Fibroblast of lung (primary cell): ENCODE results near the gene HSFY2. TPM values are rescaled to one million over a fixed set of nuclear protein-coding genes. Genes with fewer than 3 reads are reported as not detected.
"Not testable (repeated sequence)": the region's sequence is repeated elsewhere in the genome, so short reads cannot be mapped to it uniquely, and the experiment has no call there.

Experiments used
- DNase-seq, 2 donors: peaks; one replicate each; pipeline versions ENCODE4 v3.0.0 to v3.0.0-alpha.2; 2010; ENCODE audit warnings: low read depth in 2 of 2
- H2AFZ ChIP-seq: 2 replicates; pipeline ENCODE4 v1.5.1; 2012; ENCODE audit warnings: low read length, control low read depth, inconsistent platforms
- H3K27ac ChIP-seq: 2 replicates; pipeline ENCODE4 v1.5.1; 2011; ENCODE audit warnings: low read length, control low read depth; ENCODE audit not compliant: insufficient read depth
- H3K27me3 ChIP-seq: 2 replicates; pipeline ENCODE4 v1.5.1; 2011; ENCODE audit warnings: mild to moderate bottlenecking, low read length; ENCODE audit not compliant: control insufficient read depth, insufficient read depth
- H3K36me3 ChIP-seq: 2 replicates; pipeline ENCODE4 v1.5.1; 2011; ENCODE audit warnings: low read length; ENCODE audit not compliant: control insufficient read depth, insufficient read depth
- H3K4me1 ChIP-seq: 2 replicates; pipeline ENCODE4 v1.5.1; 2011; ENCODE audit warnings: low read length; ENCODE audit not compliant: control insufficient read depth, insufficient read depth; ENCODE audit errors: extremely low read depth
- H3K4me2 ChIP-seq: 2 replicates; pipeline ENCODE4 v1.5.1; 2011; ENCODE audit warnings: low read length, control low read depth; ENCODE audit not compliant: insufficient read depth; ENCODE audit errors: extremely low read depth
- H3K4me3 ChIP-seq, 4 experiments: fragments of 200-600 bp in 1 of 4; sonication (generic) in 1 of 4; replicated peaks in 1 of 4; 2 replicates each; pipeline ENCODE4 v1.5.1; 2011 to 2016; ENCODE audit warnings: low read length in 4 of 4, low read depth in 3 of 4, mild to moderate bottlenecking in 3 of 4, control low read depth in 2 of 4, inconsistent platforms in 1 of 4, mixed read lengths in 1 of 4; ENCODE audit not compliant: insufficient read depth in 1 of 4; ENCODE audit errors: control extremely low read depth in 1 of 4
- H3K79me2 ChIP-seq: 2 replicates; pipeline ENCODE4 v1.5.1; 2012; ENCODE audit warnings: mild to moderate bottlenecking, low read length, inconsistent platforms; ENCODE audit not compliant: control insufficient read depth, insufficient read depth
- H3K9ac ChIP-seq: 2 replicates; pipeline ENCODE4 v1.5.1; 2011; ENCODE audit warnings: mild to moderate bottlenecking, low read length, control low read depth; ENCODE audit not compliant: insufficient read depth
- H3K9me3 ChIP-seq: 2 replicates; pipeline ENCODE4 v1.5.1; 2012; ENCODE audit warnings: low read depth, low read length; ENCODE audit not compliant: control insufficient read depth, insufficient read depth
- H4K20me1 ChIP-seq: 2 replicates; pipeline ENCODE4 v1.5.1; 2011; ENCODE audit warnings: low read length; ENCODE audit not compliant: control insufficient read depth, insufficient read depth; ENCODE audit errors: extremely low read depth
- polyA minus RNA-seq: library from RNA; depleted of rRNA, polyadenylated mRNA; stranded (reverse); fragments of >200 nt; gene quantifications from 2 replicates; pipeline ENCODE4 v1.2.3, GENCODE V29; 2011; ENCODE audit warnings: low replicate concordance
- polyA plus RNA-seq, 2 donors: library from polyadenylated mRNA; depleted of rRNA in 1 of 2; stranded (reverse) in 1 of 2; unstranded in 1 of 2; fragments of >200 nt; gene quantifications; 2 replicates each; pipeline ENCODE4 v1.2.1, GENCODE V29; 2011 to 2012; ENCODE audit warnings: missing spikeins in 1 of 2
- total RNA-seq: library from RNA; depleted of rRNA; stranded (reverse); fragments of >200 nt; gene quantifications from 2 replicates; pipeline ENCODE4 v1.2.1, GENCODE V29; 2014

The HSFY2 gene
- total RNA-seq (under 0.01 TPM in 1 of 2 replicates, not detected in the other), polyA plus RNA-seq (0.06 TPM in 1 of 2 replicates, not detected in the other), polyA minus RNA-seq (not detected in 2 replicates)
- polyA plus RNA-seq (2012), result not detected in 2 replicates

GRCh38 chrY:18773635-18774034, at the start of gene HSFY2:
Gene HSFY2 (minus strand): TSS chrY:18773735. CDS start chrY:18773618, 117 bp downstream.
- H3K4me1 ChIP-seq, H3K27me3 ChIP-seq, H3K79me2 ChIP-seq, H4K20me1 ChIP-seq, H3K4me3 ChIP-seq, H3K27ac ChIP-seq, H3K36me3 ChIP-seq, H3K9me3 ChIP-seq, H2AFZ ChIP-seq, DNase-seq, H3K9ac ChIP-seq, H3K4me2 ChIP-seq: not testable (repeated sequence)

- H3K4me1 ChIP-seq, DNase-seq, H2AFZ ChIP-seq, H3K36me3 ChIP-seq, H3K27me3 ChIP-seq, H4K20me1 ChIP-seq, H3K27ac ChIP-seq, H3K9me3 ChIP-seq, H3K79me2 ChIP-seq, H3K9ac ChIP-seq, H3K4me2 ChIP-seq, H3K4me3 ChIP-seq: not testable (repeated sequence)
Measured at GRCh38 chrY:18815751-18816150, 42.2 kb upstream of the HSFY2 start.

GRCh38 chrY:18788757-18789406, 15.3 kb upstream of the HSFY2 start:
- H3K4me2 ChIP-seq, H3K27me3 ChIP-seq: not testable (repeated sequence)

GRCh38 chrY:18754077-18754476, 19.5 kb downstream of the HSFY2 start:
- H4K20me1 ChIP-seq, H3K4me1 ChIP-seq, H3K36me3 ChIP-seq, H3K27ac ChIP-seq, H3K27me3 ChIP-seq, H3K9ac ChIP-seq, H3K9me3 ChIP-seq, H3K79me2 ChIP-seq, H3K4me3 ChIP-seq, H3K4me2 ChIP-seq, DNase-seq, H2AFZ ChIP-seq: not testable (repeated sequence)

More at GRCh38 chrY:18788757-18789406, 15.3 kb upstream of the HSFY2 start:
- H3K4me3 ChIP-seq, DNase-seq, H3K36me3 ChIP-seq, H3K9me3 ChIP-seq, H3K27ac ChIP-seq, H4K20me1 ChIP-seq, H3K9ac ChIP-seq, H3K79me2 ChIP-seq, H3K4me1 ChIP-seq, H2AFZ ChIP-seq: not testable (repeated sequence)

GRCh38 chrY:18753133-18753815, 20.3 kb downstream of the HSFY2 start:
- not testable (repeated sequence) for H3K4me3 ChIP-seq, H3K4me2 ChIP-seq, H3K27me3 ChIP-seq, H4K20me1 ChIP-seq, DNase-seq, H3K4me1 ChIP-seq, H3K9ac ChIP-seq, H3K27ac ChIP-seq, H3K9me3 ChIP-seq, H3K36me3 ChIP-seq, H3K79me2 ChIP-seq, H2AFZ ChIP-seq

GRCh38 chrY:18723714-18724113, 49.8 kb downstream of the HSFY2 start:
- H3K9me3 ChIP-seq, H3K27ac ChIP-seq, H3K27me3 ChIP-seq, H3K4me2 ChIP-seq, H4K20me1 ChIP-seq, H3K4me1 ChIP-seq, H2AFZ ChIP-seq, H3K4me3 ChIP-seq, H3K36me3 ChIP-seq, H3K9ac ChIP-seq, H3K79me2 ChIP-seq, DNase-seq: not testable (repeated sequence)
